GM21723 (cell line): Measurements from ENCODE around the gene NSUN2.

Source experiments
- ATAC-seq: cut with Tn5 transposase; IDR thresholded peaks from one replicate; pipeline ENCODE4 v1.9.1; 2021; ENCODE audit warnings: mild to moderate bottlenecking, moderate library complexity; ENCODE audit not compliant: unreplicated experiment

Gene NSUN2

GRCh38 chr5:6567068-6567467 is 65.8 kb downstream of the NSUN2 start:
- no peak for ATAC-seq

- no peak for ATAC-seq
Measured at GRCh38 chr5:6565492-6565891, 67.4 kb downstream of the NSUN2 start.

- no peak for ATAC-seq
Measured at GRCh38 chr5:6557807-6558575, 74.9 kb downstream of the NSUN2 start.

GRCh38 chr5:6556802-6557102 is 76.1 kb downstream of the NSUN2 start:
- no peak for ATAC-seq

GRCh38 chr5:6556089-6556801 is 76.6 kb downstream of the NSUN2 start:
- ATAC-seq = no peak

GRCh38 chr5:6554812-6555211 is 78.0 kb downstream of the NSUN2 start:
- ATAC-seq = no peak

- ATAC-seq = no peak
Measured at GRCh38 chr5:6553972-6554371, 78.9 kb downstream of the NSUN2 start.

GRCh38 chr5:6552612-6553011 is 80.2 kb downstream of the NSUN2 start:
- ATAC-seq = no peak

- ATAC-seq = no peak
Measured at GRCh38 chr5:6551955-6552313, 80.9 kb downstream of the NSUN2 start.

GRCh38 chr5:6551287-6551954 is 81.4 kb downstream of the NSUN2 start:
- ATAC-seq = no peak

GRCh38 chr5:6550628-6551027 is 82.2 kb downstream of the NSUN2 start:
- no peak for ATAC-seq
